ENCODE data around the gene ELP2.

ELP2 gene

DNA sequence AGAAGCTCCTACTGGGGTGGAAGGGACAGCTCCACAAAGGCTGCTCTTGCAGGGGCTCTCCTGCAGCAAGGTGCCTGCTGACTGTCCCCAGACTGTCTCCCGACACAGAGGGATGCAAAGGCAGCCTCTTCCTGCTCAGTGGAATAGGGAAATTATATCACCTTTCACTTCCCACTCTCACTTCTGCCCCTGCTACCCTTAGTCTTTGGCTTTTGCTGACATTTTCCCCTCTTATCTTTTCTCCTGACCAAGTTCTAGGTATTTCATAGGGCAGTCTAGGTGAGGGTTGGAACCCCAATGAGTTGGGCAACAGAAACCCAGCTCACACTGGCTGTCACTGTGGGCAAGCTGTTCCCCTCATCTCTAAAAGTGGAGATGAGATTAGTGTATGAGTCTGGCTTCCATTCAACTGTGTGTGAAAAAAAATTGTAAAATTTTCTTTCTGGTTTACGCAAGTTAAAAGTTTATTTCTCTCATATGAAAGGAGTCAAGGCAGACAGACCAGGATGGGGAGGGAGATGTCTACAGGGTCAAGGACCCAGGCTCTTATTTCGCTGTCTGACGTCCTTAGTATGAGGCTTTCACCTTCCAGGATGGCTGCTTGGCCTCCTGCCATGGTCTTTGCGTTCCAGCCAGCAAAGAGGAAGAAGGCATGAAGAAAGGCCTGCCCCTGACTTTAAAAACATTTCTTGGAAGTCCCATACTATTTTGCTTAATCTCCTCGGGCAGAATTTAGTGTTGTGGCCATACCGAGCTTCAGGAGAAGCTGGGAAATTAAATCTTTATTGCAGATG, 50.1 kb downstream of the ELP2 start:
- no peak overlapping the region for H3K4me3 ChIP-seq (ENCODE audit: low read depth, low read length)
- TF ChIP-seq, protein P1, sequence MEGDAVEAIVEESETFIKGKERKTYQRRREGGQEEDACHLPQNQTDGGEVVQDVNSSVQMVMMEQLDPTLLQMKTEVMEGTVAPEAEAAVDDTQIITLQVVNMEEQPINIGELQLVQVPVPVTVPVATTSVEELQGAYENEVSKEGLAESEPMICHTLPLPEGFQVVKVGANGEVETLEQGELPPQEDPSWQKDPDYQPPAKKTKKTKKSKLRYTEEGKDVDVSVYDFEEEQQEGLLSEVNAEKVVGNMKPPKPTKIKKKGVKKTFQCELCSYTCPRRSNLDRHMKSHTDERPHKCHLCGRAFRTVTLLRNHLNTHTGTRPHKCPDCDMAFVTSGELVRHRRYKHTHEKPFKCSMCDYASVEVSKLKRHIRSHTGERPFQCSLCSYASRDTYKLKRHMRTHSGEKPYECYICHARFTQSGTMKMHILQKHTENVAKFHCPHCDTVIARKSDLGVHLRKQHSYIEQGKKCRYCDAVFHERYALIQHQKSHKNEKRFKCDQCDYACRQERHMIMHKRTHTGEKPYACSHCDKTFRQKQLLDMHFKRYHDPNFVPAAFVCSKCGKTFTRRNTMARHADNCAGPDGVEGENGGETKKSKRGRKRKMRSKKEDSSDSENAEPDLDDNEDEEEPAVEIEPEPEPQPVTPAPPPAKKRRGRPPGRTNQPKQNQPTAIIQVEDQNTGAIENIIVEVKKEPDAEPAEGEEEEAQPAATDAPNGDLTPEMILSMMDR (IDR thresholded peaks at IDR 0.05; ENCODE audit: low read depth, low read length) = no peak
- no peaks in the 10 kb centered on the region for H3K9me3 ChIP-seq
- no peaks in the 10 kb centered on the region for H3K27me3 ChIP-seq
- no peaks in the 10 kb centered on the region for H3K36me3 ChIP-seq
- DNase-seq = no peak
- no peaks in the 10 kb centered on the region for H3K4me1 ChIP-seq

DNA sequence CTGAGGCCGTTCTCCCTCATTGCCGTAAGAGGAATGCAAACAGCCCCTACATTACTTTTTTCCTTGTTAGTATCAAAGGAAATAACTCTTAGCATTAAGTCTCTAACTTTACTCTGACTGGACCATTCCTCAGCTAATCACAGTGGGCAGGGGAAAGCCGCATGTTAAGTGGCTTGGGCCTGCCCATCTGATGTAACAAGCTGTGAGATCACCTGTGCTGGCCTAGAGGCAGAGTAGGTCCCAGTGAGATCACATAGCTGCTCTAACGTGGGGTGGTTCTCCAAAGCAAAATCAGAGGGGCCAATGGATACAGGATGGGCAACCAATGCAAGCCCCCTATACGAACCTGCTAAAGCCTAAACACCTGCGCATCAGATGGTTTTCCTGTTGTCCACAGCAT, 51.7 kb downstream of the ELP2 start:
- no peak for DNase-seq
- H3K27me3 ChIP-seq = no peaks in the 10 kb centered on the region
- TF ChIP-seq, protein P1 (IDR thresholded peaks at IDR 0.05; ENCODE audit: low read depth, low read length) = no peak

DNA sequence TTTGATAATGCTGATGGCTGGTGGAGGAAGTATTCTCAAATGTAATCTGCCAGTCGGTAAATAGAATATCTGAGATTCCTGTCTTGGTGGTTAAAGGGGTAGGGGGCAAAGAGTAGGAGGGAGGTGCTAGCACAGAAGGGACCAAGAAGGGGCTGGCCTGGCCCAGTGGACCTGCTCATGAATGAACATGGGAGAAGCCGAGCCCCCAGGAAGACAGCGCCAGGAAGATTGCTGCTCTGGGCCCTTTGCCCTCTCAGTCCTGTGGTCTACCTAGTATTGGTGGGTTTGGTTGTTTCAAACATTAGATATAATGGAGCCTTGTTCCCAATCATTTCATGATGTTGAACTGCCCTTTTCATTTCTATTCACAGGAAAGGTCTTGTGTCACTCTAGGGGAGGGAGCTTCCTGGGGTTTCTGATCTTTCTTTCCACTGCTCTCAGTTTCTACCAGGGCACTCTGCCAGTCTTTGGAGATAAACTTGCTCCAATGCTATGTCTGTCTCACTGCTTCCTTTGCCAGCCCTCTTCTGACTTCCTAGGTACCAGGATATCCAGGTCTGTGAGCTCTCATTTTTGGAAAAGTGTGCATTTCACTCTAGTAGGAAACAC, 52.3 kb downstream of the ELP2 start:
- DNase-seq = no peak
- H3K4me1 ChIP-seq = no peaks in the 10 kb centered on the region
- H3K4me3 ChIP-seq (ENCODE audit: low read depth, low read length) = no peak overlapping the region
- H3K27me3 ChIP-seq = no peaks in the 10 kb centered on the region
- no peaks in the 10 kb centered on the region for H3K9me3 ChIP-seq
- TF ChIP-seq, protein P1 (IDR thresholded peaks at IDR 0.05; ENCODE audit: low read depth, low read length) = no peak
- H3K36me3 ChIP-seq = no peaks in the 10 kb centered on the region

More for the DNA sequence above, 51.7 kb downstream of the ELP2 start:
- H3K4me3 ChIP-seq (ENCODE audit: low read depth, low read length) = no peak overlapping the region
- H3K9me3 ChIP-seq = no peaks in the 10 kb centered on the region
- no peaks in the 10 kb centered on the region for H3K4me1 ChIP-seq
- H3K36me3 ChIP-seq = no peaks in the 10 kb centered on the region

DNA sequence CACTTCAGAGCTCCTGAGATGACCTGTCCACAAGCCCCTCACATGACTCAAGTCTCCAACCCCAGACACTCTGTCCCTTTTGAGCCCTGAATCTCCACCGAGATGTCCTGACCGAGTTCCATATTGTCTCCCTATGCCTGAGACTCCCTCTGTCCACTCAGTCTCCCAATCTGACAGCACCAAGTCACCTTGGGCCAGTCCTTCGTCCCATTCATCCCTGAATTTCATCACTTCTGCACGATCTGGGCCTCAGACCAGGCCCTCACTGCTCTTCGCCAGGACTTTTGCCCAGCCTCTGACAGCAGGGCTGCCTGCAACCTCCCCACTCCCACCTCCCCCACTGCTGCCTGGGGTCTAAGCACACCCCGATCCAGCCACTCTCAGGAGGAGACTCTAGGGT, 53.3 kb downstream of the ELP2 start:
- Histone ChIP-seq H3K4me1 (no peaks in the 10 kb centered on the region), H3K4me3 (ENCODE audit: low read depth, low read length) (no peak overlapping the region)
- TF ChIP-seq, protein P1 (IDR thresholded peaks at IDR 0.05; ENCODE audit: low read depth, low read length) = no peak

DNA sequence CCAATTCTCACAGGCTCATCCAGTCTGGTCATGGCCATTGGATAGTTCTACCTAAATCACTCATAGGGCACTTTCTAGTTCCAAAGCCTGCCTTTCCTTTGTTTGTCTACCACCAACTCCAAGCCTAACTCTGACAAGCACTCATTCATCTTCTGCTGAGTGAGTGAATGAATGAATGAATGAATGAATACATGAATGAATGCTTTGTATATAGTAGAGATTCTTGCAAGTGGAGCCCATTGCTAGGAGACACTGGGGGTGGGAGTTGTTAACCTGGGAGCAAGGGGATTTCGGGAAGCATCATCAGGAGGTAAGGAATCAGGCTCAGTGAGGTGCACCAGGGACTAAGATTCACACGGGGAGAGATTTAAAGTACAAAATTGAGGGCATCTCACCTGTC, 54.3 kb downstream of the ELP2 start:
- H3K27me3 ChIP-seq = no peaks in the 10 kb centered on the region
- TF ChIP-seq, protein P1 (IDR thresholded peaks at IDR 0.05; ENCODE audit: low read depth, low read length) = no peak
- H3K9me3 ChIP-seq = no peaks in the 10 kb centered on the region
- H3K4me1 ChIP-seq = no peaks in the 10 kb centered on the region
- no peak for DNase-seq
- no peak overlapping the region for H3K4me3 ChIP-seq (ENCODE audit: low read depth, low read length)
- H3K36me3 ChIP-seq = no peaks in the 10 kb centered on the region

More for the DNA sequence above, 53.3 kb downstream of the ELP2 start:
- DNase-seq = no peak
- Histone ChIP-seq H3K36me3 (no peaks in the 10 kb centered on the region), H3K9me3 (no peaks in the 10 kb centered on the region), H3K27me3 (no peaks in the 10 kb centered on the region)

DNA sequence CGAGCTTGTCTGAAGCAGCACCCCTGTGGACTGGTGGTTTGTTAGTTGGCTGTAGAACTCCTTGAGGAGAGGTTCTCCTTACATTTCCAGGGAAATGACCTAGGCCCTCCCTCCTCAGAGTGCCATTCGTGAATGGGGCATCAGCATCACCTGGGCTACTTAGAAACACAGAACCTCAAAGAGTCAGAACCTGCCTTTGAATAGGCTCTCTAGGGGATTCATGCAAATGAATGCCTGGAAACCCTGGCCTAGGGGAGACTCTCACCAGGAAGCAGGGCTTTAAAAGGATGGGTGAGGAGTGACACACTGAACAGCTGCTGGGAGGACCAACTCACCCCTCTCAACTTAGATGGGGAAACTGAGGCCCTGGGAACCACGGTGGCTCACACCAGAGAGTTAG, 55.5 kb downstream of the ELP2 start:
- Histone ChIP-seq H3K9me3 (no peaks in the 10 kb centered on the region), H3K36me3 (no peaks in the 10 kb centered on the region), H3K4me1 (no peaks in the 10 kb centered on the region), H3K27me3 (no peaks in the 10 kb centered on the region), H3K4me3 (ENCODE audit: low read depth, low read length) (no peak overlapping the region)
- DNase-seq = no peak
- TF ChIP-seq, protein P1 (IDR thresholded peaks at IDR 0.05; ENCODE audit: low read depth, low read length) = no peak

All from BE2C (cell line).